Endodermal cell (in vitro differentiated cells): ENCODE results near the gene CCDC158. TPM values are rescaled to one million over a fixed set of nuclear protein-coding genes. Genes with fewer than 3 reads are reported as not detected.

Experiments used
- DNase-seq: peaks from one replicate; pipeline ENCODE4 v3.0.0-alpha.2; 2017
- H3K27ac ChIP-seq: 2 replicates; pipeline ENCODE4 v1.5.1; 2013; ENCODE audit warnings: mild to moderate bottlenecking, low read depth, low read length, moderate library complexity
- H3K27me3 ChIP-seq: 2 replicates; pipeline ENCODE4 v1.6.1; 2013; ENCODE audit warnings: mild to moderate bottlenecking, low read length, moderate library complexity; ENCODE audit not compliant: insufficient read depth, control insufficient read depth, poor library complexity, severe bottlenecking
- H3K36me3 ChIP-seq: 2 replicates; pipeline ENCODE4 v1.7.0; 2013; ENCODE audit warnings: mild to moderate bottlenecking, low read length, moderate library complexity; ENCODE audit not compliant: control insufficient read depth, insufficient read depth
- H3K4me1 ChIP-seq: one replicate; pipeline ENCODE4 v1.7.0; 2013; ENCODE audit warnings: low read length; ENCODE audit not compliant: control insufficient read depth, insufficient read depth
- H3K4me3 ChIP-seq: 2 replicates; pipeline ENCODE4 v1.5.1; 2013; ENCODE audit warnings: mild to moderate bottlenecking, low read length, moderate library complexity
- H3K9ac ChIP-seq: 2 replicates; pipeline ENCODE4 v1.6.1; 2013; ENCODE audit warnings: mild to moderate bottlenecking, low read length, moderate library complexity; ENCODE audit not compliant: poor library complexity, severe bottlenecking; ENCODE audit errors: extremely low read depth
- H3K9me3 ChIP-seq: 2 replicates; pipeline ENCODE4 v1.6.1; 2013; ENCODE audit warnings: mild to moderate bottlenecking, low read length, moderate library complexity; ENCODE audit not compliant: control insufficient read depth
- H3K27ac Mint-ChIP-seq: 2 replicates; pipeline ENCODE4 v1.8.0; 2020; ENCODE audit warnings: mixed read lengths
- H3K27me3 Mint-ChIP-seq: 2 replicates; pipeline ENCODE4 v1.8.0; 2021; ENCODE audit warnings: mild to moderate bottlenecking, mixed read lengths; ENCODE audit not compliant: insufficient read depth
- H3K36me3 Mint-ChIP-seq: 2 replicates; pipeline ENCODE4 v1.8.0; 2020; ENCODE audit warnings: low read depth, mixed read lengths
- H3K4me1 Mint-ChIP-seq: 2 replicates; pipeline ENCODE4 v1.8.0; 2020; ENCODE audit warnings: mixed read lengths
- H3K4me3 Mint-ChIP-seq: 2 replicates; pipeline ENCODE4 v1.8.0; 2020; ENCODE audit warnings: mild to moderate bottlenecking, moderate library complexity, mixed read lengths
- H3K9me3 Mint-ChIP-seq: 2 replicates; pipeline ENCODE4 v1.8.0; 2020; ENCODE audit warnings: mild to moderate bottlenecking, mixed read lengths
- CTCF ChIP-seq: fragments of 200-600 bp; sonication (generic); conservative IDR thresholded peaks from 2 replicates; pipeline ENCODE4 v1.5.0; 2021; ENCODE audit warnings: antibody characterized with exemption, mild to moderate bottlenecking
- WGBS, 2 experiments: methylation state at CpG; one replicate each; pipeline versions ENCODE4 v1.1.5 to v1.1.7; 2013; ENCODE audit warnings: missing lambda C conversion rate in 2 of 2, mixed read lengths in 1 of 2; ENCODE audit not compliant: insufficient coverage in 1 of 2, insufficient read length in 1 of 2; 5-methylcytosine and 5-hydroxymethylcytosine counted together
- total RNA-seq, 2 donors: library from RNA; stranded (reverse); fragmentation: NEBNext Ultra II Directional in 1 of 2; extraction: Animal tissue kit (Norgen Biotek cat#: 25700) in 1 of 2; gene quantifications; 2 replicates in 1 of 2; 3 replicates in 1 of 2; pipeline ENCODE4 v1.2.1, GENCODE V29; 2021

Gene CCDC158
- total RNA-seq, 2 donors from 2014 or later, result not detected

DNA sequence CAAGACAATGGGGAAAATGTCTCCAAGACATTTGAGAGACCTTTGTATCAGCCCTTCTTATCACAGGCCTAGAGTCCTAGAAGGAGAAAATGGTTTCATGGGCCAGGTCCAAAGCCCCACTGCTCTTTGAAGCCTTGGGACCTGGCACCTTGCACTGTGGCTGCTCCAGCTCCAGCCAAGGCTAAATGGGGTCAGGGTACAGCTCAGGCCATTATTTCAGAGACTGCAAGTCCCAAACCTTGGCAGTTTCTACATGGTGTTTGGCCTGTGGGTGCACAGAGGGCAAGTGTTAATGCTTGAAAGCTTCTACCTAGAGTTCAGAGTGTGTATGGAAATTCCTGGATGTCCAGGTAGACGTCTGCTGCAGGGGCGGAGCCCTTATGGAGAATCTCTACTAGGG, 42.6 kb upstream of the CCDC158 start:
- Histone ChIP-seq H3K27ac (no peak overlapping the region), H3K36me3 (no peaks in the 10 kb centered on the region), H3K9ac (no peak overlapping the region), H3K27me3 (no peaks in the 10 kb centered on the region), H3K4me3 (no peak overlapping the region), H3K4me1 (peaks cover 9% of the 10 kb centered on the region), H3K9me3 (peaks cover 22% of the 10 kb centered on the region)
- Mint-ChIP-seq H3K27ac (no peak overlapping the region), H3K4me1 (peaks cover 12% of the 10 kb centered on the region), H3K4me3 (no peak overlapping the region), H3K27me3 (peaks cover 2% of the 10 kb centered on the region), H3K9me3 (peaks cover 24% of the 10 kb centered on the region), H3K36me3 (peaks cover 7% of the 10 kb centered on the region)
- TF ChIP-seq CTCF, result no peak
- DNase-seq, result no peak
- 96 to 97% methylated on average over 2 of the region's 2 CpGs for WGBS, 2 experiments

DNA sequence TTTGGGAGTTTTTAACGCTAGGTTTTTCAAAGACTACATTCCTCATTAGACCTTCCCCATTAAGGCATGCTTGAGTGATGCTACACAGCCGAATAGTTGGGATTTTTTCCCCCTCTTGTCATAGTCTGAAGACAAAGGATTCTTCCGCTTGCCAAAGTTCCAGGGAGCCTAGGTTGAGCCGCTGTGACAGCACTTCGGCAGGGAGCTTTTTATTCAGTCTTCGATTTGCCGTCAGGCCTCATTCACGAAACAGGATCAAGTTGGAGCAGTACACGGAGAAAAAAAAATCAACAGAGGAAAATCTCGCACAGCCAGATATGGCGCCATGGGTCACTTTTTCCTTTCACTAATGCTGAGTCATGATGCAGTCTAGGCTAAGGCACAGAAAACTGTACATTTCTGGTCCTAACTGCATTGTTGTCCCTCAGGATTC, 38.4 kb upstream of the CCDC158 start:
- peak; percentile 87 for DNase-seq
- H3K9ac ChIP-seq, result peak overlapping the region; percentile 64
- 11 to 33% methylated on average over 10 to 11 of the region's 11 CpGs for whole genome bisulfite sequencing, 2 experiments
- H3K27ac ChIP-seq, result peak overlapping the region; percentile 99
- H3K4me3 ChIP-seq, result no peak overlapping the region
- H3K4me1 Mint-ChIP-seq, result peaks cover 17% of the 10 kb centered on the region
- H3K36me3 ChIP-seq, result no peaks in the 10 kb centered on the region
- no peak overlapping the region for H3K4me3 Mint-ChIP-seq
- no peaks in the 10 kb centered on the region for H3K27me3 ChIP-seq
- H3K4me1 ChIP-seq, result peaks cover 10% of the 10 kb centered on the region
- peaks cover 6% of the 10 kb centered on the region for H3K36me3 Mint-ChIP-seq
- H3K27me3 Mint-ChIP-seq, result peaks cover 2% of the 10 kb centered on the region
- no peak for TF ChIP-seq CTCF
- H3K27ac Mint-ChIP-seq, result peak overlapping the region; percentile 98
- peaks cover 21% of the 10 kb centered on the region for H3K9me3 ChIP-seq
- H3K9me3 Mint-ChIP-seq, result peaks cover 18% of the 10 kb centered on the region

DNA sequence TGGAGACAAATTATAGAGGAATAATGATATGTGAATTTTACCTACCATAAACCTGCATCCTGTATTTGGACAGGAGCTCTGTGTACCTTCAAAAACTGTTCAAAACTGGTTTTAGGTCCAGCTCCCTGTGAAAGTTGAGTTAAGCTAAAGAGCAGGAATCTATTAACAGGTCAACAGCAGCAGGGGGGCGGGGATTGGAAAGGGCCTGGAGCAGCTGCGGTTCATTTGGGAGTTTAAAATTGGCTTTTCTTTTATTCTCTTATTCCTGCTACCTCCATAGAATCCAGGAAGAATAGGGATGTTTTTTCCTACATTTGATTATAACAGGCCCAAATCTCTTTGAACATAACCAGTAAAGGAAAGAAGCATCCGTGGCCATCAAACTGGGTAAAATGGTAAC, 37.9 kb upstream of the CCDC158 start:
- no peak for TF ChIP-seq CTCF
- peaks cover 17% of the 10 kb centered on the region for H3K4me1 Mint-ChIP-seq
- H3K27me3 Mint-ChIP-seq, result peaks cover 2% of the 10 kb centered on the region
- Histone ChIP-seq H3K27ac (peak overlapping the region; percentile 99), H3K27me3 (no peaks in the 10 kb centered on the region), H3K4me3 (no peak overlapping the region), H3K36me3 (no peaks in the 10 kb centered on the region), H3K9ac (peak overlapping the region; percentile 56), H3K9me3 (peaks cover 16% of the 10 kb centered on the region), H3K4me1 (peaks cover 10% of the 10 kb centered on the region)
- peaks cover 5% of the 10 kb centered on the region for H3K36me3 Mint-ChIP-seq
- DNase-seq, result peak; percentile 71
- 23% methylated on average over 3 of the region's 3 CpGs; no CpG with 5 or more reads in 1 of the 2 experiments for WGBS, 2 experiments
- H3K4me3 Mint-ChIP-seq, result no peak overlapping the region
- peaks cover 13% of the 10 kb centered on the region for H3K9me3 Mint-ChIP-seq
- H3K27ac Mint-ChIP-seq, result peak overlapping the region; percentile 98
